Esophagus (tissue), 2 donors: ENCODE data around the gene GNAO1. TPM values are rescaled to one million over a fixed set of nuclear protein-coding genes. Genes with fewer than 3 reads are reported as not detected.

Experiments used
- H3K27ac ChIP-seq, 2 donors: one replicate each; pipeline ENCODE4 v1.5.1; 2013; ENCODE audit warnings: low read depth in 2 of 2, mild to moderate bottlenecking in 2 of 2, inconsistent platforms in 1 of 2, low read length in 1 of 2, moderate library complexity in 1 of 2
- H3K27me3 ChIP-seq, 2 donors: one replicate each; pipeline ENCODE4 v1.6.1; 2013; ENCODE audit warnings: low read length in 2 of 2, control low read depth in 1 of 2, mild to moderate bottlenecking in 1 of 2; ENCODE audit not compliant: insufficient read depth in 2 of 2, control insufficient read depth in 1 of 2
- H3K36me3 ChIP-seq, 2 donors: one replicate each; pipeline ENCODE4 v1.6.1; 2013; ENCODE audit warnings: low read length in 1 of 2; ENCODE audit not compliant: control insufficient read depth in 2 of 2, insufficient read depth in 2 of 2
- H3K4me1 ChIP-seq, 2 donors: one replicate each; pipeline ENCODE4 v1.6.1; 2013; ENCODE audit warnings: low read length in 1 of 2; ENCODE audit not compliant: control insufficient read depth in 2 of 2, insufficient read depth in 2 of 2
- H3K4me3 ChIP-seq, 2 donors: one replicate each; pipeline ENCODE4 v1.5.1; 2013; ENCODE audit warnings: low read length in 2 of 2, mild to moderate bottlenecking in 2 of 2, low read depth in 1 of 2, moderate library complexity in 1 of 2
- H3K9me3 ChIP-seq, 2 donors: one replicate each; pipeline ENCODE4 v1.6.1; 2013; ENCODE audit warnings: mild to moderate bottlenecking in 2 of 2, low read depth in 1 of 2, low read length in 1 of 2, moderate library complexity in 1 of 2; ENCODE audit not compliant: control insufficient read depth in 2 of 2, insufficient read depth in 1 of 2
- WGBS, 2 donors: extraction: QIAGEN DNeasy Blood & Tissue Kit; methylation state at CpG; one replicate each; pipeline ENCODE4 v1.1.7; 2013; 5-methylcytosine and 5-hydroxymethylcytosine counted together
- polyA plus RNA-seq, 2 donors: library from polyadenylated mRNA; stranded (reverse); fragments of 200-250 nt; gene quantifications; one replicate each; pipeline ENCODE4 v1.2.3, GENCODE V29; 2013
- donor health status: healthy with polysubstance abuse.
- donor health status: Bipolar disorder and iron deficiency.

The GNAO1 gene
- polyA plus RNA-seq, 2 donors = 0.75 to 1.0 TPM

DNA sequence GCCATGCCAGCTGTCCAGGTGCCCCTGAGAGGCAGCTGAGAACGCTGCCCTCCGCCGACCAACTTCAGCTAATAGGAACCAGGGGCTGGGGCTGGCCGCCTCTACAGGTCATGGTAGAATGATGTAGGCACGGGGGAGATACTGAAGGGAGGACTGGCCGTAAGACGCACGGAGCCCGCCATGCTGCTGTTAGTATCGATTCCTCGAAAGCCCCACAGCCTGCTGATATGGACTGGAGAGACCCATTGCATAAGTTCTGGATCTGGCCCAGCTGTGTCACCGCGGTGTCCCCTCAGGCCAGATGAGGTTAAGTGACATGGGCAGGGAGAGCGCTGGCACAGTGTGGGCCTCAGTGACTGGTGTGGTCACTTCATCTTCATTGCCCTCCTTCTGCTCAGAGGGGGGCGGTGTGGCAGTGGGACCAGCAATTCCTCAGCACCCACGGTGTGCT, 158.4 kb downstream of the GNAO1 start:
- WGBS, 2 donors = 92 to 94% methylated on average over 16 of the region's 16 CpGs
- Histone ChIP-seq H3K9me3 (no peaks in the 10 kb centered on the region), H3K36me3 (no peaks in the 10 kb centered on the region), H3K27me3 (no peaks in the 10 kb centered on the region), H3K27ac (no peak overlapping the region), H3K4me3 (no peak overlapping the region), H3K4me1 (peaks cover 0 to 9% of the 10 kb centered on the region in 2 donors)

DNA sequence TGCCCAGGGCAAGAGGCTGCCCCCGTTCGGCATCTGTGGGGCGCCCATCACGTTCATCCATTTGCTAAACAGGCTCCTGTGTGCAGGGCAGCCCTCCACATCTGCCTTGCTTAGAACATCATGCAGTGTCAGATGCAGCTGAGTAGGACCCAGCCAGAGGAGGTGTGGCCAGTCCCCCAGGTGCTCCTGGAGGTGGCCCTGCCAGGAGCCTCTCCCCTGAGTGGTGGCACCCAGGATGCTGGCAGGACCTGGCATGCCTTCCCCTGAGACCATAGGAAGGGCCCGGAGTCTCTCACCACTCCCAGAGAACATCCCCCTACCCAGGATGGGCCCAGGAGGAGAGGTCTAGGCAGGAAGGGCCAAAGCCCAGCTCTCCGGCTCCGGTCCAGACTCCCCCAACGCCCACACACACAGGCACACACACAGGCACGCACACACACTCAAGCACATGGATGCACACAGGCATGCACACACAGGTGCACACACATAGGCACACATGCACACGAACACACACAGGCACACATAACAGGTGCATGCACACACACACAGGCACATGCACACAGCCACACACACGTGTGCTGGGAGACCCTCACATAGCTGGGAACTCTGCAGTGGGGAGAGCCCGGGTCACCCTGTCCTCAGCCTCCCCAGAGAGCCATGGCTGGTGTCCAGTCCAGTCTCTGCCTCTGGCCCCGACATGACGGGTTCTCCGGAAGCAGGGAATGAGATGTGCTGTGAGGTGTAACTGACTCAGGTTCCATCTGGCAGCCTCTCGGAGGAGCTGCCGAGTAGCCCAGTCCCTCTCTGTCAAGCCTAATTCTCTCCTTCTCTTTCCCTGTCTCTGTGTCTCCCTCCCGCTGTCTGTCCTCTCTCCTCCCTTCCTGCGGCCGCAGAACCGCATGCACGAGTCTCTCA, 159.5 kb downstream of the GNAO1 start:
- Histone ChIP-seq H3K27me3 (no peaks in the 10 kb centered on the region), H3K4me1 (peaks cover 0 to 3% of the 10 kb centered on the region in 2 donors), H3K4me3 (no peak overlapping the region), H3K27ac (no peak overlapping the region), H3K9me3 (no peaks in the 10 kb centered on the region), H3K36me3 (no peaks in the 10 kb centered on the region)
- 81 to 85% methylated on average over 22 of the region's 22 CpGs for WGBS, 2 donors

DNA sequence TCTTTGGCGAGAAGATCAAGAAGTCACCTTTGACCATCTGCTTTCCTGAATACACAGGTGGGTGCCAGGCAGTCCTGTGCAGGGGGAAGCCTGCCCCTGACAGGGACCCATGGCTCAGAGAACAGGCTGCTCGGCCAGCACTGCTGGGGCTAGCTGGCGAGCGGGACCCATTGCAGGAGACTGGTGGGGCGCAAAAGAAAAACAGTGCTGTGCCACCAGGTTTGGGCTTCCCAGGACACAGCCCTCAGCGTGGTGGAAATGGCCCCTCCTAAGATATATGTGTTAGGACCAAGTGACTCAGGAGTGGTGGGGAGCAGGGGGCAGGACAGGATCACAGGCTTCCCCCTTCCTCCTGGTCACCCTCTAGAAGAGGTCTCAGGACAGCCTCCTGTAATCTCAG, 160.2 kb downstream of the GNAO1 start:
- Histone ChIP-seq H3K4me3 (no peak overlapping the region), H3K27me3 (no peaks in the 10 kb centered on the region), H3K9me3 (no peaks in the 10 kb centered on the region), H3K36me3 (no peaks in the 10 kb centered on the region), H3K27ac (no peak overlapping the region), H3K4me1 (peaks cover 2 to 5% of the 10 kb centered on the region in 2 donors)
- WGBS, 2 donors = 85 to 93% methylated on average over 6 of the region's 6 CpGs

GRCh38 chr16:56352351-56353053, 161.2 kb downstream of the GNAO1 start:
- H3K4me1 ChIP-seq = peaks cover 2 to 7% of the 10 kb centered on the region in 2 donors
- no peak overlapping the region for H3K4me3 ChIP-seq
- H3K27me3 ChIP-seq = no peaks in the 10 kb centered on the region
- WGBS, 2 donors = 69 to 81% methylated on average over 7 of the region's 7 CpGs
- H3K27ac ChIP-seq = no peak overlapping the region
- H3K9me3 ChIP-seq = no peaks in the 10 kb centered on the region
- no peaks in the 10 kb centered on the region for H3K36me3 ChIP-seq

- no peaks in the 10 kb centered on the region for H3K9me3 ChIP-seq
- H3K4me1 ChIP-seq = peaks cover 2 to 7% of the 10 kb centered on the region in 2 donors
- no peak overlapping the region for H3K4me3 ChIP-seq
- no peaks in the 10 kb centered on the region for H3K36me3 ChIP-seq
- H3K27ac ChIP-seq = no peak overlapping the region
- 83 to 85% methylated on average over 15 of the region's 15 CpGs for WGBS, 2 donors
- H3K27me3 ChIP-seq = no peaks in the 10 kb centered on the region
Observed at GRCh38 chr16:56353054-56353921, 162.0 kb downstream of the GNAO1 start.

DNA sequence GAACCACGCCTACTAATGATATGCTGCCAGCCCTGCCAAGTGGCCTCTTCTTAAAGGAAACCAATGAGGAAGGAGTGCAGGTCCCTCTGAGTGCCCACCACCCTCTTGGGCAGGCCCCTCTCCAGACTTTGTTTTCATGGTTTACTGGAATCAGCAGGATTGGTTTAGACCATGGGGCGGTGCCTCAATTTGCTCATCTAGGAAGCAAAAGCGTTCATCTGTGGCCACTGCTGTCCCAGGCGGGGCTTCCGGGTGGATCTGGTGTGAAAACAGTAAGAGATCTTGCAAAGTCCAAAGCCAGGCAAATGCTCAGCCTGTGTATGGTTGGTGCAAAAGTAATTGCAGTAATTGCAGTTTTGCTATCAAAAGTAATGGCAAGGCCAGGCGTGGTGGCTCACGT, 162.7 kb downstream of the GNAO1 start:
- H3K4me1 ChIP-seq = peaks cover 2 to 7% of the 10 kb centered on the region in 2 donors
- no peak overlapping the region for H3K27ac ChIP-seq
- no peaks in the 10 kb centered on the region for H3K36me3 ChIP-seq
- H3K4me3 ChIP-seq = no peak overlapping the region
- H3K27me3 ChIP-seq = no peaks in the 10 kb centered on the region
- WGBS, 2 donors = 92 to 94% methylated on average over 7 of the region's 7 CpGs
- H3K9me3 ChIP-seq = no peaks in the 10 kb centered on the region

DNA sequence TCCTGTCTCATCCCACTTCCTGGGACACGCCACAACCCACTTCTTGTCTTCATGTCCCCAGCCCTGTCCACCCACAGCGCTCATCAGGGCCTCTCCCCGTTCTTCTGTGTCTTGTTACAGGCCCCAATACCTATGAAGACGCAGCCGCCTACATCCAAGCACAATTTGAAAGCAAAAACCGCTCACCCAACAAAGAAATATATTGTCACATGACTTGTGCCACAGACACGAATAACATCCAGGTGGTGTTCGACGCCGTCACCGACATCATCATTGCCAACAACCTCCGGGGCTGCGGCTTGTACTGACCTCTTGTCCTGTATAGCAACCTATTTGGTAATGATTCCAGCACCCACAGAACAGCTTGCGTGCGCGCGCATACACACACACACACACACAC, 163.5 kb downstream of the GNAO1 start:
- WGBS, 2 donors = 93 to 95% methylated on average over 17 of the region's 17 CpGs
- H3K27ac ChIP-seq = no peak overlapping the region
- H3K4me1 ChIP-seq = peaks cover 2 to 7% of the 10 kb centered on the region in 2 donors
- H3K27me3 ChIP-seq = no peaks in the 10 kb centered on the region
- H3K4me3 ChIP-seq = no peak overlapping the region
- H3K36me3 ChIP-seq = no peaks in the 10 kb centered on the region
- no peaks in the 10 kb centered on the region for H3K9me3 ChIP-seq

DNA sequence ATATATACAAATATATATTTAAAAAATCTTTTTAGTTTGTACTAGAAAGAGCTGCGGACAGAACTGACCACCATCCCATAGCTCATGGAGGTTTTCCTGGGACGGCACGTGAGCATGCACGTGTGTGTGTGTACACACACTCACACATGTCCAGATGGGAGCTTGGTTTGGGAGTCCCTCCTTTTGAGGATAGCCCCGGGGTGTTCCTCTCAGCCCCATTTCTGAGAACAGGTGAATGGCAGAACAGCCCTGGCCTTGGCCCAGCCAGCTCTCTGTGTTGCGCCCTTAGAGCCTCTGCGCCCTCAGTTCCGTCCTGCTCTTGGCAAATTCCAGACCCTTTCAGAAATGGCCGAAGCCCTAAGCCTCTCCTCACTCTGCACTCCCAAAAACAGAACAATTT, 163.9 kb downstream of the GNAO1 start:
- no peak overlapping the region for H3K4me3 ChIP-seq
- no peak overlapping the region for H3K27ac ChIP-seq
- no peaks in the 10 kb centered on the region for H3K9me3 ChIP-seq
- WGBS, 2 donors = 93 to 94% methylated on average over 9 of the region's 9 CpGs
- no peaks in the 10 kb centered on the region for H3K36me3 ChIP-seq
- no peaks in the 10 kb centered on the region for H3K27me3 ChIP-seq
- peaks cover 2 to 7% of the 10 kb centered on the region in 2 donors for H3K4me1 ChIP-seq

DNA sequence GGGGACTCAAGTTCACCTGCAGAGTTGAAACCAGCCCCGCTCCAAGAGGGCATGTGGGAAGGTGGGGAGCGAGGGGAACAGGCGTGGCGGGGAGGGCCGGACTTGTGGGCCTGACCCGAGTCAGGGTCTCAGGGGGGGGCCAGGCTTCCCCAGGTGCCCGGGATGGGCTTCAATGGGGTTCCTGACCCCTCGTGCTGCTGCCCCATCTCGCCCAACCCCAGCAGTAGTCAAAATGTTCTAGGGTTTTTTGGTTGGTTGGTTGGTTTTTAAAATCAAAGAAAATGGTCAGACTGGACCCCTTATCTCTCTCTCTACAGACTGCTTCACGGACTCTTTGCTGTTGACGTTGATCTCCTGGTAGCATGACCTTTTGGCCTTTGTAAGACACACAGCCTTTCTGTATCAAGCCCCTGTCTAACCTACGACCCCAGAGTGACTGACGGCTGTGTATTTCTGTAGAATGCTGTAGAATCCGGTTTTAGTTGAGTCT, 164.5 kb downstream of the GNAO1 start:
- Histone ChIP-seq H3K4me3 (no peak overlapping the region), H3K27ac (no peak overlapping the region), H3K27me3 (no peaks in the 10 kb centered on the region), H3K9me3 (no peaks in the 10 kb centered on the region), H3K4me1 (peaks cover 2 to 7% of the 10 kb centered on the region in 2 donors), H3K36me3 (no peaks in the 10 kb centered on the region)
- 69 to 76% methylated on average over 14 of the region's 14 CpGs for WGBS, 2 donors
